HG03439 (cell line): ENCODE data around the gene MAN1C1.
"Not testable (repeated sequence)": the region's sequence is repeated elsewhere in the genome, so short reads cannot be mapped to it uniquely, and the experiment has no call there.

Experiments used
- ATAC-seq: cut with Tn5 transposase; IDR thresholded peaks from one replicate; pipeline ENCODE4 v1.9.1; 2021; ENCODE audit warnings: mild to moderate bottlenecking, moderate library complexity; ENCODE audit not compliant: unreplicated experiment

The MAN1C1 gene

DNA sequence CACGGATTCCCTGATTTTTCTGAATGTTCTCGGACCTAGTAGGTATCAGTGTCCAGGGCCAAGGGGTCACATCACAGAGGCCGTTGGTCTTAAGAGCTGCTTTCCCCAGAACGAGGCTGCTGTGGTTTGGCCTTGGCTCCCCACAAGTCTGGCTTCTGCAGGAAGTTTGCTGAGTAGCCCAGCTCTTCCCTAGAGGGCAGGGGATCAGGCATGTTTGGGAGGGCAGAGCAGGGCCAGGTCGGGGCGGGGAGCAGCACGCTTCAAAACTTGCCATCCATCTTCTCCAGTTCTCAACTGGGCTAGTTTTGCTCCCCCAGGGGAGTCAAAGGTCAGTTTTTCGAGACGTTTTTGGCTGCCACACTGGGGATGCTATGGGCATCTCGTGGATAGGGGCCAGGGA is 37.0 kb downstream of the MAN1C1 start:
- no peak for ATAC-seq

DNA sequence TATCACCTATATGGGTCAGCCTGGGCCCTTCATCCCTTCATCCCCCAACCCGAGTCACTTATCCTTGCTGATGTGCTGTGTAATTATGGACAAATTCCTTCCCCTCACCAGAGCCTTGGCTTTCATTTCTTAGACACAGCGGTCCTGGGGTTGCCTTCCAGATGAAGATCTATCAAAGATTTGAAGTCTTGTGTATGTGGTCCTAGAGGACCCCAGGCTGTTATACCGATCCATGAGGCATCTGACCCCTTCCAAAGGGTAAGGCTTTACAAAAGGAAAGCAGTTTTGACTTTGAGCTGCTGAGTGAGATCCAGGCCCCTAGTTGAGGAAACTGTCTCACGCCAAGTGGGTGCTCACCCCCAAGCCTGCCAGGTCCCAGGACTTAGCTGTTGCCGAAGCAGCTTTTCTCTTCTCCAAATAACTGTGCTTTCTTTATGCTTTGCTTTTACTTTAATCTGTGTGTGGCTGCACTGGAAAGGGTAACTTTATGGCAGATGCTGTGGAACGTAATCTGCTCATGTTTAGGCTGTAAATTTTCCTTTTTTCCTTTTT is 37.6 kb downstream of the MAN1C1 start:
- no peak for ATAC-seq

DNA sequence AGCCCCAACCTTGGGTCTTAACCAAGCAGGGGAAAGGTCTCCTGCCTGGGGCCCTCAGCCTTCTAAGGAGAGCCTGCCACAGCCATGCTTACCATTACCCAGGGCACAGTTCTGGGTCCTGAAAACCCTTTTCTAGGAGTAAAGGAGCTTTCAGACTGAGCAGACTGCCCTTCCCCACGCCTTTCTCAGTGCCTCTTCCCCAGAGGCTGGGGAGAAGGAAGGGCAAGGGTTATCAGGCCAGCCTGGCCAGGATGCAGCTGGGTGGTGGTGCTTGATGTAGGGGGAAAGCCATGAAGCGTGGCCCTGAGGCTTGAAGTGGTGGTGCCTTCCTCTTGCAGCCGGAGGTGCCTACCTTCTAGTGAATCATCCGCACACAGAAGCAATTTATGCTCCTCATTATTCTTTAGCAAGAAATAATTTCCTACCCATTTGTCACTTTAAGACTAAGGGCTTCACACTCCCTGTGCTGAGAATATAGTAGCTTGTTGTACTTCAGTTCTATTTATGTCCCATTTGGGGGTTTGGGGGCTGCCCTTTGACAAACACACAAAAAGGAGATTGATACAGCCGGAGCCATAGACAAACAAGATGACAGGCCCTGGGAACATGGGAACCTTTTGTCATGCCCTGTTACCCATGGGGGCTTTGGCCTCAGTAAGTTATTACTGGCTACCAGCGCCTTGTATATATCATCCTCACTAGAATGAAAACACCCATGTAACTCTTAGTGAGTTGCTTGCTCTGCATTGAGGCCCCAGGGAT is 40.7 kb downstream of the MAN1C1 start:
- ATAC-seq: no peak

DNA sequence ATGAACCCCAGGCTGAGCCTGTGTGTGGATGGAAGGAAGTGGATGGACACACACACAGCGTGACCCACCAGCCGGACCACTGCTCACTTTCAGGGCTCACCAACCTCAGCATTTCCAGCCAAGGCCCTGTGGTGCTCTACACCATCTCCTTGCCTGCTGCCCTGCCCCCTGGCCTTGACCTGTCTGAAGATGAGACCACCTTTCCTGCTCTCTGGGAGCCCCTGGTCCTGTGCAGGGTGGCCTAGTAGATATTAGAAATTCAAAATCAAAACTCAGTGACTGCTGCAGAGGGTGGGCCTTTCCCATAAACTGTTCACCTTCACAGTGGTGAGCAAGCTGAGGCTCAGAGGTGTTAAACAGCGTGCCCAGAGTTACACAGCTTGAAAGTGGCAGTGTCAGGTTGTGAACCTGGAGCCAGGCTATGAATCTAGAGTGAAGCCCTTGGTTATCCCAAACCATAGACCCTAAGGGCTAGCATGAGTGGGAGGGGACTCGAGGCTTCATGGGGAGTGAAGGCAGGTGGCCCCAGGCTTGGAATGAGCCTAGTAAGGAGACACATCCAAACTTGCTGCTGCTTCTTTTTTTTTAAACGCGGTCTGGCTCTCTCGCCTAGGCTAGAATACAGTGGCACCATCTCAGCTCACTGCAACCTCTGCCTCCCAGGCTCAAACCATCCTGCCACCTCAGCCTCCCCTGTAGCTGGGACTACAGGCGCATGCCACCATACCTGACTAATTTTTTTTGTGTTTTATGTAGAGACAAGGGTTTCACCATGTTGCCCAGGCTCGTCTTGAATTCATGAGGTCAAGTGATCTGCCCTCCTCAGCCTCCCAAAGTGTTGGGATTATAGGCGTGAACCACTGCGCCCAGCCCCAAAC is 41.5 kb downstream of the MAN1C1 start:
- no peak for ATAC-seq

DNA sequence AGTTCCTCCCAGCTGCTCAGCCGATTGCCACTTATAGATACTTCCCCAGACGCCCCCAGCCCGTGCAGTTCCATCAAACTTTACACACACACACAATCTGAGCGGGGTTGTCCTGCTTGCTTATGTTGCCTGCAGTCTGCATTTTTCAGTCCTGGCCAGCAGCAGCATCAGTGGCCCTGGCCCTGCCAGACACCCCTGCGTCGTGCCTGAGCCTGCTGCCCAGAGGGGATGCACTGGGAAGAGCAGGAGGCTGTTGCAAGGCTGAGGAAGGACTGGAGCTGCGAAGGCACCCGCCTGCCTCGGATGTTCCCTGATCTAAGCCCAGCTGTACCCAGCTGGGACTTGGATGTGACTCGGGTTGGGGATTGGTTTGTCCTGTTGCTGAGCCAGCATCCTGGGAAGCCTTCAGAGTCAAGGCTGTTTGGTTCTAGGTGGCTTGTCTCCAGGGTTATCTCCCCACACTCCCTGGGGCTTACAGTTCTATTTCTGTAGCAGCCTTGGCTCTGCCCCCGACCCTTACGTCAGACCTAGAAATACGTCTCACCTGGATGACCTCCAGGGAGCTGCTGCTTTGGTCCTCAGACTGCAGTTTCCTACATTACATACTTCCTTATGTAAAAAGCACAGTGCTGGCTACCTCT is 42.3 kb downstream of the MAN1C1 start:
- ATAC-seq: no peak

DNA sequence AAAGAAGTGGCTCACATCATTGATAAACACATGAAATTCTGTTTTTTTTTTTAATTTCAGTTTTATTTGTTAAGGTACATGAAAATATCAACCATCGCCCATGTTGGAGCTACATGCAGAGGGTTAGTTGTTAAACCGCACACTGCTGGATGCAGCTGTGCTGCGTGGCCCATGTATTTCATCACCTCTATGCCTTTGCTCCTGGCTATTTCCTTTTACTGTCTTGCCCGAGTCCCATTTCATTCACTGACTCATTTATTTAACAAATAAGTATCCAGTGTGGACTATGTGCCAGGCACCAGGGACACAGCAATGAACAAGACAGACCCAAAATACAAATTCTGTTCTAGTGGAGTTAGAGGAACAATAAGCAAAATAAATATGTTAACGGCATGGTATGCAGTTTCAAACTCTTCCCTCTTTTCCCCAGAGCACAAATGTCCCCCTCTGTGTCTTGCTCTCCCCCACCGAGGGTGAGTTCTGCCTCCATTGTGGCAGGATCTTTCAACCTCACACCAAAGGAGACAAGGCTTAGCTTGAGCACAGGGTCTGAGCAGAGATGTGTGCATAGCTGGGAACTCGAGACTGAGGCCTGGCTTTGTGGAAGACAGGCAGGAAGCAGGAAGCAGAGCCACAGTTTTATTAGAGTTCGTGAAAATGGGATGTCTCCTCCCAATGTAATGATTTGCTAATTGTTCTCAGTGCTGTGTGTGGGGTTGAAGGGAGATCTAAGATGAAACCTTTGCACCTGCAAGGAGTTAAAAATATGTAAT is 44.6 kb downstream of the MAN1C1 start:
- no peak for ATAC-seq

DNA sequence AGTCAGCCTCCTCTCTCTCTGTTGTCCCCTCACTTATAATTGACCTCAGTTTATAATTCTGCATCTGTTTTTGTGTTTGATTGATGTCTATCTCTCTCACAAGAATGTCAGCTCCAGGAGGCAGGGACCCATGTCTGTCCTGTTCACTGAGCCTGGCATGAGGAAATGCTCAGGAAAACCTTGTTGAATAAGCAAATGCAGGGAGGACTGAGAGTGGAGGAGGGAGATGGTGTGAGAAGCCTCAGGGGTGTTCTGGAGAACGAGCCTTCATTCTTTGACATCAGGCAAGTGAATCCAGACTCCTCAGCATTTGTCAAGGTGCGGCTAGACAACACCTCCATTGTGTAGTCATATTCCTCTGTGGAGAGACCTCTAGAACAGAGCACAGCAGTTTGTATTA is 45.5 kb downstream of the MAN1C1 start:
- no peak for ATAC-seq

DNA sequence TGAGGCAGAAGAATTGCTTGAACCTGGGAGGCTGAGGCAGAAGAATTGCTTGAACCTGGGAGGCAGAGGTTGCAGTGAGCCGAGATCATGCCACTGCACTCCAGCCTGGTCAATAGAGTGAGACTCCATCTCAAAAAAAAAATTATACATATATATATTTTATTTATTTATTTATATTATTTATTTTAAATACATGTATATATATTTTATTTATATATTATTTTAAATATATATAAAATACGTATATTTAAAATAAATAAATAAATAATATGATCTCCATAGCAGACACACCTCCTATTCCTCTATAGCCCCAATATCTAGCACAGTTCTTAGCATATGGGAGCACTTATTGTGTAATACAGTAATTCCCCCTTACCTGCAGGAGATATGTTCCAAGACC is 46.4 kb downstream of the MAN1C1 start:
- ATAC-seq: not testable (repeated sequence)

DNA sequence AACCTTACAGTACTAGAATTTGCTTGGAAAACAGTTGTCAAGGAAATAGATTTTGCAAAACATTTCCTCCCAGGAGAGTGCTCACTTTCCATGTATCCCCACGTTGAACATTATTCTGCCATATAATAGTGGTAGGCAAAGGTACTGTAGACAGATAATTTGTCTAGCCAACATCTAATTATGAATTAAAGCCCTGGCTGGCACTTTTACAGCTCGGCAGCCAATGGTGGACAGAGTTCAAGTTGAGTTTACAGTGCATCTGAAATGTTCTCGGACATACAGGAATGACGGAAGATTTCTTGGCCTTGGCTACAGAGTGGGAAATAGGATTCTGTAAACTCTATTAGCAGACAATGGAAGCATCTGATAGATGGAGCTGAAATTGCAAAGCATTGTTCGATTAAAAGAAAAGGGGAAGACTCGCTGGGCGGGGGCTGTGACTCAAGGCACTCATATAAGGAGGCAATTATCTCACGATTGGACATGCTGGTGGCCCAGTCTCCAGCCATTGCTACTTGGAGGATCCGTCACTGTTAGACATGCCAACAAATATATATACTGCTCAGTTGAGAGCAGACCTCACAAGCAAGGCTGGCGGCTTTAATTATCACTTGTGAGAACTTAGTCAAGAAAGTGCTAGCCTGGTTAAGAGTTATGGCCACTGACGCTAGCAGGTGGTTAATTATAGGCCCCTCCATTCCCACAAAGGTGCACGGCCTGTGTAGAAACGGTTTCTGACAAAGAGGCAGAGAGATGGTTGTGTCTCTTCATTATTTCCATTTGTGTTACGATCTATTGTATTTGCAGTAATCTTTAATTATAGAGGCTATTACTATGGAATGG is 48.0 kb downstream of the MAN1C1 start:
- no peak for ATAC-seq

DNA sequence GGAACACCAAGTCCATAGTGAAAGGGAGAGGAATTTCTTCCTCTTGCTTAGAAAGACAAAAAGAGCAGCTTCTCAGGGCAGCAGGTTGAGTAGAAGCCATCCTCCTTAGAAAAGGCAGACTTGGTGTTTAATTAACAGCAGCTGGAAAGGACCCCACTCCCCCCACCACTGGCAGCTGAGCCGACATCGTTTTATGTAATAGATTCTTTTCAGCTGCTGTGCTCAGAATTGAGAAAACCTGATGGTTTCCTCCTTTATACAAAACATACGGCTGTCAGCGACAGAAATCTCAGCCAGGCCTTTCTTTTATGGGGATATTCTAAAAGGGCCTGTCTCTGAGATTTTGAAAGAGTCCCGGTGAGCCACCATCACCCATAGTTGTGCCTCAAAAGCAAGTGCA is 49.9 kb downstream of the MAN1C1 start:
- no peak for ATAC-seq

DNA sequence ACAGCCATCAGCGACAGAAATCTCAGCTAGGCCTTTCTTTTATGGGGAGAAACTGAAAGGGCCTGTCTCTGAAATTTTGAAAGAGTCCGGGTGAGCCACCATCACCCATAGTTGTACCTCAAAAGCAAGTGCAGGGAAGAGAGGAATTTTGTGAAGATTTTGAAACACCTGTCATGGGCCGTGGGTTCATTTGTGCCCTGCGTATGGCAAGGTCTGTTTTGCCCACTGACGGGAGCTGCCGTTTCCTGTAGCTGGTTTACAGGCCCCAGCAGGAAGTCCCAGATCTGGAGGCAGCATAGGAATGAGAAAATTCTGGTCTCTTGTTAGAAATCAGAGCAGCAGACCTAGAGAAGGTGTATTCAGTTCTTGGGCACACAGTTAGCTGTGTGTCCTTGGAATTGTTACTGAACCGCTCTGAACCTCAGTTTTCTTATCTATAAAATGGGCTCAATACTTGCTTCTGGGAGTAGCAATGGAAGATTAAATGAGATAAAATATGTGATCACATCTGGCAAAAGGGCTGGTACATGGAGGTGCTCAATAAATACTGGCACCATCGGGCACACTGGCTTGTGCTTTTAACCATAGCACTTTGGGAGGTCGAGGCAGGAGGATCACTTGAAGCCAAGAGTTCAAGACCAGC is 52.5 kb downstream of the MAN1C1 start:
- ATAC-seq: no peak

DNA sequence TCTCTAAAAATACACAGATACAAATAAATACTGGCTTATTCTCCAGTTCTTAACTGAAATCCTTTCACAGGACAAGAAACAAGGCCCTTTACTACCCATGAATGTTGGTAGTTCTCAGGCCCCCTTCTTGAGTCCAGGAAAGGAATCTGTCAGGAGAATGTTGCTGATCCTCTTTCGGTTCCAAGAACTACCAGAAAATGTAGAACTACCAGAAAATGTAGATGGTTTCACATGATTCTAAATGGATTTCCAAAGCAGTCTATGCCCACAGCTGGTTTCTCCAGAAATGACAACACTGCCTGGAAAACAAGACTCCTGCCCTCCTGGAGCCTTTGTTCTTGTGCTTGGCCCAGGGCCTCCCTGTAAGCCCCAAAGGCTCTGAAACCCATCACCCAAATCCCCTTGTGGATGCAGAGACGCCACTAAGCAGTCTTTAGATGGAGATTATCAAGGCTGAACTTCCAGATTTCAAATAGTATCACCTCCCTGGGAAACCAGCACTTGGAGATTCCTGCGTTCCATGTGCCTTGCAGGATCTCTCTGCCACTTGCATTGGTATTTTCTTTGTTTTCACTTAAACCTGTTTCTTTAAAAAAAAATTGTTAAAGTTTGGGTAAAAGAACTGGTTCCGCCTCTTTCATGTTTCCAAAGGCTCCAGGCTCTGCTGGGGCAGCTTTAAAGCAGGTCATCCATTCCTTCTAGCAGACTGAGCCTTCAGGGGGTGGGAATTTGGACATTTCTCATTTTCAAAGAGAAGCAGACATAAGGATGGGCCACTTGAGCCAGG is 53.4 kb downstream of the MAN1C1 start:
- no peak for ATAC-seq

DNA sequence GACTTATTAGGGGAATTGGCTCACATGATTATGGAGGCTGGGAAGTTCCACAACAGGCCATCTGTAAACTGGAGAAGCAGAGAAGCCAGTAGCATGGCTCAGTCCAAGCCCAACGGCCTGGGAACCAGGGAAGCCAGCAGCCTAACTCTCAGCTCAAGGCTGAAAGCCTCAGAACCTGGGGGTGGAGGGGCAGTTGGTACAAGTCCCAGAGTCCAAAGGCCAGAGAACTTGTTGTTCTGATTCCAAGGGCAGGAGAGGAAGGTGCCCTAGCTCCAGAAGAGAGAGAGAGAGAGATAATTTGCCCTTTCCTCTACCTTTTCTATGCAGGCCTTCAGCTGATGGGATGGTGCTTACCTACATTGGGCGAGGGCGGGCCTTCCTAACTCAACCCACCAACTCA is 55.3 kb downstream of the MAN1C1 start:
- ATAC-seq: no peak

DNA sequence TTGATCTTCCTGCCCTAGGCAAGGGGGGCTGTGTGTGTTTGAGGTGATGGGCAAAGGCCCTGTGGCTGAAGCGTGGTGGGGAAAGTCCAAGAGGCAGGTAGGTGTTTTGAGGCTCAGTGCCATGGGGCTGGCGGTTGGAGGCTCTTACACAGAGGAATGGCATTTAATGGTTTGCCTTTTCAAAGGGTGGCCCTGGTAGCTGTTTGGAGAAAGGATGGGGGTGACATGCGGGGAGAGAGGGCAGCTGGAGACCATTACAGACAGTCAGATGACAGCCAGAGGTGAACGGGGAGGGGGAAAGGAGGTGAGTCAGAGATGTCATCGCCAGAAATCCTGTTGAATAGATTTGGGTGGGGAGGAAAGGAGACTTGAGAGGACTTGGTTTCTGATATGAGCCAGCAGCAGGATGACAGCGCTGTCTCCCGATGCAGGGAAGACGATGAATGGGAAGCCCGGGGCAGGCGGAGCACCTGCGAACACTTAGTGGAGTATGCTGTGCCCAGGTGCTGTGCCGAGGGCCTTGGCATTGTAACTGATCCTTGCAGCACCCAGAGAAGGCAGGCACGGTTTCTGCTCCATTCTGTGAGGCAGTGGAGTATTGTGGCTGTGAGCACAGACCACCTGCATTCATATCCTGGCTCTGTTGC is 56.3 kb downstream of the MAN1C1 start:
- ATAC-seq: no peak

DNA sequence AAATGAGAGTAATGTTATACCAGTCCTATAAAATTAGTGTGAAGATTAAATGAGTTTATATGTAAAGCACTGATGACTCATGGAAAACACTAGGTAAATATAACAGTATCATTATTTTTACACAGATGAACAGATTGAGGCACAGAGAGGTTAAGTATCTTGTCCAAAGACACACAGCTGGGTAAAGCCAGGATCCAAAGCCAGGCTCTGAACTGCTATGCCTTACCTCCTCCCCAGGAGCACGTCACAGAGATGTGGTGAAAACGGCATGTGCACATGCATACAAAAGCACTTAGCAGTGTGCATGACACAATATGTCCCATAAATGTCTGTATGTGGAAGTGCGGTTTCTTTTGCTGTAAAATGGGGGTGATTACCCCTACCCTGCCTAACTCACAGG is 56.9 kb downstream of the MAN1C1 start:
- ATAC-seq: no peak

DNA sequence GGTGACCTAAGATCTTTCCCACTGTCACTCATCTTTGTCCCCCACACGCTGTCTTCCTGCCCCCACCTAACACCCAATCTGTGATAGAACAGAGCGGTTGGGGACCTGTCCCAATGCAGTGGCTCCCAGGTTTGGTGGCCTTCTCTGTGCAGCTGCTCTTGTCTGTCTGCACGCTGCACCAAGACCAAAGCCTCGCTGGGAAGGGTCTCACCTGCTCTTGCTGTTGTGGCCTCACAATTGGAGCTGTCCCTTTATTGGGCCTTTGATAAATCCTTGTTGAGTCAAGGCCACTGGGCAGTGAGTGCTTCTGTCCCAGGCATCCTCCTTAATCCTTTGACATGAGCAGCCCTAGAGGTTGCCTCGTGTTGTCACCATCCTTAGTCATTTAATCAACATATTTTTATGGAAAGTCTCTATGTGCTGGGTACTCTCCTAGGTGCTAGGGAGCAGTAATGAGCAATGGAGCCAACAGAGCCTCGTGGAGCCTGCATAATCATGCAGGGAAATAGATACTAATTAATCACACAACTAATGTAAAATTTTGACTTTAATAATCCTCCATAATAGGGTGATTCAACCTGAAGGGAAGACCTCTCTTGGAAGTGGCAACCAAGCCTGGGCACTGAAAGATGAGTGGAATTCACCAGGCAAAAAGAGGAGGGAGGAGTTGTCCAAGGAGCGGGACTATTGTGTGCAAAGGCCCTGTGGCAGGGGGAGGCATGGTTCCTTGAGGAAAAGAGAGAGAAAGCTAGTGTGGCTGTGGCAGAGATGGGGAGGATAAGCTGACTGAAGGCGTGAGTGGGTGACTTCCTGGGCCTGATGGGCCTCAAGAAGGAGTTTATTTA is 57.6 kb downstream of the MAN1C1 start:
- no peak for ATAC-seq

DNA sequence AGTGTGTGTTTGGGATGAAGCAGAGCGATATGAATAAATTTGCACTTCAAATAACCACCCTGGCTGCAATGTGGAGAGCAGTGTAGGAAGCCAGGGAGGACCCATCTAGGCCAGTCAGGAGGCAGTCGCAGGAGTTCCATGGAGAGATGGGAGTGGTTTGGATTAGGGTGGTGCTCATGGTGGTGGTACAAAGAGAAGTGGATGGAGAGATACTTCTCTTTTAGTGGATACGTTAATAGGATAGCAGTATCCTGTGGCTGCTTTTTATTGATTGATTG is 58.2 kb downstream of the MAN1C1 start:
- no peak for ATAC-seq
